Measurements from ENCODE around the gene MAP3K14.

MAP3K14 gene

GRCh38 chr17:45339646-45340605, 23.1 kb upstream of the MAP3K14 start:
- DNase-seq: no peak

- no peak for DNase-seq
Observed at GRCh38 chr17:45338996-45339535, 22.2 kb upstream of the MAP3K14 start.

GRCh38 chr17:45338023-45338781, 21.4 kb upstream of the MAP3K14 start:
- DNase-seq: no peak

- no peak for DNase-seq
Observed at GRCh38 chr17:45336390-45337182, 19.8 kb upstream of the MAP3K14 start.

GRCh38 chr17:45335721-45336120, 18.9 kb upstream of the MAP3K14 start:
- no peak for DNase-seq

GRCh38 chr17:45334701-45335677, 18.2 kb upstream of the MAP3K14 start:
- DNase-seq: no peak

- DNase-seq: no peak
Observed at GRCh38 chr17:45334231-45334630, 17.4 kb upstream of the MAP3K14 start.

GRCh38 chr17:45333702-45334092, 16.9 kb upstream of the MAP3K14 start:
- no peak for DNase-seq

GRCh38 chr17:45332989-45333701, 16.3 kb upstream of the MAP3K14 start:
- DNase-seq: no peak

GRCh38 chr17:45332505-45332904, 15.7 kb upstream of the MAP3K14 start:
- no peak for DNase-seq

GRCh38 chr17:45326626-45327025, 9.8 kb upstream of the MAP3K14 start:
- no peak for DNase-seq

- DNase-seq: no peak
Observed at GRCh38 chr17:45325810-45326209, 9.0 kb upstream of the MAP3K14 start.

- DNase-seq: no peak
Observed at GRCh38 chr17:45324336-45324735, 7.5 kb upstream of the MAP3K14 start.

- DNase-seq: no peak
Observed at GRCh38 chr17:45322168-45322567, 5.3 kb upstream of the MAP3K14 start.

GRCh38 chr17:45320931-45321461, 4.2 kb upstream of the MAP3K14 start:
- no peak for DNase-seq

GRCh38 chr17:45320349-45320930, 3.6 kb upstream of the MAP3K14 start:
- no peak for DNase-seq

- no peak for DNase-seq
Observed at GRCh38 chr17:45319239-45319703, 2.5 kb upstream of the MAP3K14 start.

GRCh38 chr17:45318561-45319230, 1.9 kb upstream of the MAP3K14 start:
- DNase-seq: no peak

All from right kidney (tissue), 1 donor.